Measurements from ENCODE around the gene TAAR6. TPM values are rescaled to one million over a fixed set of nuclear protein-coding genes. Genes with fewer than 3 reads are reported as not detected.

The TAAR6 gene
- total and polyA plus RNA-seq, 2 donors: not detected

DNA sequence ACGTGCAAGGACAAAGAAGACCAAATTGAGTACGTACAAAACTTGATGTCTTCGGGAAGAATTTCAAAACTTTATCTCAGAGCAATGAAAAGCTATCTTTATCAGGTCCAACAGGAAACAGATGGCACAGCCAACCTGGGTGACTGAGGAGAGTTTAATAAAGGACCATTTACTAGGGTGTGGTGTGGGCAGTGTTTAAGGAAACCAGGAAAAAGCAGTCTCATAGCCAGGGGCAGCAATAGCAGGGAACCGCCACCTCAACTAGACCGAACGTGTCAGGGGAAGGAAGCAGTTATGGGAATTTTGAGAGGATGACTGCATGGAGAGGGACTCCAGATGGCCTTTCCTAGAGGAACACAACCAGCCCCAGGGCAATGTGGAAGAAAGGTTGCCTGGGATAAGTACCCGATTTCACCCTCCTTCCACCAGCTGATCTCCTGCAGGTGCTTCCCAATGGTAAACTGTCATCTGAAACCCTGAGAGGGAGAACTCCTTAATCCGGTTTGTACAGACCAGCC lies 34.6 kb downstream of the TAAR6 start:
- Histone ChIP-seq H3K4me1 (ENCODE audit: insufficient read depth) (no peaks in the 10 kb centered on the region), H3K4me3 (ENCODE audit: low read depth, low read length) (no peak overlapping the region), H3K27ac (ENCODE audit: low read depth) (no peak overlapping the region), H3K36me3 (ENCODE audit: insufficient read depth) (no peaks in the 10 kb centered on the region)
- 73% methylated on average over 8 of the region's 8 CpGs for WGBS
- DNase-seq (ENCODE audit: extremely low spot score): no peak

DNA sequence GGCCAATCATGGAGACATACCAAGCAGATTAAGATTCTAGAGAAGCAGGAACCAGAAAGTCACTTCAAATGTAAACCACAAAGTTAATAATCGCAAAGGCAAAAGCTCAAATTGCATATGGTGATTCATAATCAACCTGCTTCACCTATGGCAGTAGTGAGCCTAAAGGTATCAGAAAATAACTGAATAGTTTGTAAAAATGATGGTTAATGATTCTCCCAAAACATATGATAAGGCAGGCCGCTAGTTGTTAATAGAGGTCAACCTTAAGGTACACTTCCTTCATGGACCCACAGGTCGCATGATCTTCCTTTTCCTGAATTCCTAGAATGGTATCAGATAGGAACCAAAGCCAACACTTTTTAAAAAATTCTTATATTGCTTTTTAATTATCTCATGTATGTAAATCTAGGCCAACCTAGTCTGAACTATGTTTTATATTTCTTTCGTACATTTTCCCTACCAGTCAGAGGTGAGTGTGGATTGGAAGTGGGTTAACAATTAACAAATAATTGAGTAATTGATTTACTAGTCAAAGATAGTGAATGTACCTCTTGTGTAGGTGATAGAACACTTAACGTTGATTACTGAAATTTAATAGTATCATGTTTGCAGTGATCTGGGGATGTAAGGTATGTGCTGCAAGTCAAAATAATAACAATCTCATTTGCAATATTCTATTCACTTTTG lies 37.6 kb downstream of the TAAR6 start:
- Histone ChIP-seq H3K4me1 (ENCODE audit: insufficient read depth) (no peaks in the 10 kb centered on the region), H3K36me3 (ENCODE audit: insufficient read depth) (no peaks in the 10 kb centered on the region), H3K27ac (ENCODE audit: low read depth) (no peak overlapping the region), H3K4me3 (ENCODE audit: low read depth, low read length) (no peak overlapping the region)
- DNase-seq (ENCODE audit: extremely low spot score): no peak
- WGBS: 88% methylated on average over 5 of the region's 5 CpGs

DNA sequence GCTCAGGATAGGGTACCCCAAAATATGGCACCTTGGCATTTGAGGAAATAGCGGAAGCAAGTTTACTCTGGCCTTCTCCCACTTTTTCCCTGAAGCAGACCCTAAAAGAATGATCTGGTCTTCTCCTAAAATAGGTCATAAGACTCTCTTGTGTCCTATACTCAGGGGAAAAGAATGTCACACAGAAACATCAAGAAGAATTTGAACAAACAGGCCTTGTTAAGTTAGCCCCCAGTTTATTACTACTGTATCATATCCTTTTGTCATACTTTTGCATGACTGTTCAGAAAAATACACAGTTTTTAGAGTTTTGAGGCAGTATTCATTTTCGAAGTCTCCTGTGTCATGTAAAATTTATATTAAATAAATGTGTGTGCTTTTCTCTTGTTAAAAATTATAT lies 41.5 kb downstream of the TAAR6 start:
- no peaks in the 10 kb centered on the region for H3K4me1 ChIP-seq (ENCODE audit: insufficient read depth)
- 87% methylated on average over 2 of the region's 2 CpGs for WGBS
- no peak overlapping the region for H3K27ac ChIP-seq (ENCODE audit: low read depth)
- DNase-seq (ENCODE audit: extremely low spot score): no peak
- H3K4me3 ChIP-seq (ENCODE audit: low read depth, low read length): no peak overlapping the region
- no peaks in the 10 kb centered on the region for H3K36me3 ChIP-seq (ENCODE audit: insufficient read depth)

DNA sequence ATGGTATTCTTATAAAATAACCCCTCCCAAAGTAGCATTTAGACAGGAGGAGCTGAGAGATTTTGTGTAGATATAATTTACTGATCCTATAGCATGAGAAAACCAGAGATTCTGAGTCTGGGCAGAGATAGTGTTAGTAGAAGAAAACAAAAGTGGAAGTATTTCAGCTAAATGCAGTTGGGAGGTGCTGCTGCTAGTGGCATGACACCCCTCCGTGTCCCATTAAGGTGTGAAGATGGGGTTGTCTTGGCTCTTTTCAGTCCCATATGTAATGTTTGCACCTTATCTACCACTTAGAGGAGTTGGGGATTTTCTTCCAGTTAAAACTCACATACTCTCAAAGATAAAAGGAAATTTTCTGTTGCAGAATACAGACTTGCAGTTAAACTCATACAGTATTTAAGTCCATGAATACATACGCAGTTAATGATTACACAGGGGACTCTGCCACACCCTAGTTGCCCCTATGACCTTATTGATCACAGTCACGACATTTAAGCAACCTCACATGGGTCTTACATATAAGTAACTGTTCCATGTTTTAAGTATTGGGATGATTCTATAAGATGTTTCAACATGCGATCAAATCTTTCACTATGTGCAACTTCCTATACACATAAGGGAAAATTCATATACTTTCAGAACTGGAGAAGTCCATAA lies 42.5 kb downstream of the TAAR6 start:
- H3K36me3 ChIP-seq (ENCODE audit: insufficient read depth): no peaks in the 10 kb centered on the region
- no peaks in the 10 kb centered on the region for H3K4me1 ChIP-seq (ENCODE audit: insufficient read depth)
- no peak overlapping the region for H3K27ac ChIP-seq (ENCODE audit: low read depth)
- no peak for DNase-seq (ENCODE audit: extremely low spot score)
- WGBS: 51% methylated on average over 4 of the region's 4 CpGs
- H3K4me3 ChIP-seq (ENCODE audit: low read depth, low read length): no peak overlapping the region

DNA sequence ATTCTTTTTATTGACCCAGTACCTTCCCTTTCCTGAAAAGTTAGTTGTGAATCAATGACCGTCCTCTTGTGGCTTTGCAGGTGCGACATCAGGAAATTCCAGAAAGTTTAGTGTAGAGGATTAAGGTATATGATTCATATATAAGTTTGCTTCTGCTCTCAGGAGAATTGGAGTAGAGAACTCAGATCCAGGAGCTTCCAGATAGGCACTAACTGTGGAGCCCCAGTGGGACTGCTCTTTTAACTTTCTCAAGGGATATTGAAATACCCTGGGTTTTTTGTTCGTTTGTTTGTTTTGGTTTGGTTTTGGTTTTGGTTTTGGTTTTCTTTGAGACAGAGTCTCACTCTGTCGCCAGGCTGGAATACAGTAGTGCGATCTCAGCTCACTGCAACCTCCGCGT lies 44.4 kb downstream of the TAAR6 start:
- DNase-seq (ENCODE audit: extremely low spot score): no peak
- Histone ChIP-seq H3K4me1 (ENCODE audit: insufficient read depth) (no peaks in the 10 kb centered on the region), H3K4me3 (ENCODE audit: low read depth, low read length) (no peak overlapping the region), H3K27ac (ENCODE audit: low read depth) (no peak overlapping the region), H3K36me3 (ENCODE audit: insufficient read depth) (no peaks in the 10 kb centered on the region)
- 84% methylated on average over 6 of the region's 7 CpGs for WGBS

DNA sequence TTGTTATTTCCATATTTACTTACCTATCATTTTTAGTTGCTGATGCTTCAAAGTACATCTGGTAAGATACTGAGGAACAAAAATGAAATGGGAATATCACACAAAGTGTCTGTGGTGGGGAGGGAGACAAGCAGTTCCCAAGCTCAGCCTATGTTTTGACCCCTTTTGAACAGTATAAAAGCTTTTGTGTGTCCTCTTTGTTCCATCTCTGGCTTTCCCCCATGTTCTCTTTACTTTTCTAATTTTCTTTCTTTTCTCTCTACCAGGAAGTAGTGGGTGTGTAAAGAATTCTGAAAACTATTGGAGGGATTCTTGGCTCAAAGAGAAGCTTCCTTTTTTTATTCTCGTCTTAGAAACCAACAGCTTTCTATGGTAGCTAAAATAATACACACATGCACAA lies 46.6 kb downstream of the TAAR6 start:
- Histone ChIP-seq H3K27ac (ENCODE audit: low read depth) (no peak overlapping the region), H3K4me1 (ENCODE audit: insufficient read depth) (no peaks in the 10 kb centered on the region), H3K36me3 (ENCODE audit: insufficient read depth) (no peaks in the 10 kb centered on the region), H3K4me3 (ENCODE audit: low read depth, low read length) (no peak overlapping the region)
- no peak for DNase-seq (ENCODE audit: extremely low spot score)
- 47% methylated on average over 1 of the region's 1 CpG for WGBS

Small RNA genes within 50 kb of the gene (small RNA-seq; reads per million reads assigned to genes)
- gene TAAR7P: not detected

Other genes with a start within 250 kb of the TAAR6 start
- 123 TPM for gene MOXD1, start 168.8 kb upstream of the TAAR6 start, total RNA-seq
- gene MOXD1, start 168.8 kb upstream of the TAAR6 start, polyA plus RNA-seq: 22.4 TPM
- gene STX7, start 57.2 kb upstream of the TAAR6 start, total RNA-seq: 41.1 TPM
- 39.7 TPM for gene STX7, start 57.2 kb upstream of the TAAR6 start, polyA plus RNA-seq
- not detected for gene TAAR9, start 32.0 kb upstream of the TAAR6 start, total RNA-seq
- gene TAAR9, start 32.0 kb upstream of the TAAR6 start, polyA plus RNA-seq: not detected
- not detected for gene TAAR8, start 17.6 kb upstream of the TAAR6 start, total RNA-seq
- not detected for gene TAAR8, start 17.6 kb upstream of the TAAR6 start, polyA plus RNA-seq
- gene TAAR5, start 19.4 kb downstream of the TAAR6 start, total RNA-seq: not detected
- gene TAAR5, start 19.4 kb downstream of the TAAR6 start, polyA plus RNA-seq: not detected
- not detected for gene TAAR2, start 54.0 kb downstream of the TAAR6 start, total RNA-seq
- gene TAAR2, start 54.0 kb downstream of the TAAR6 start, polyA plus RNA-seq: not detected
- not detected for gene TAAR1, start 88.9 kb downstream of the TAAR6 start, total RNA-seq
- gene TAAR1, start 88.9 kb downstream of the TAAR6 start, polyA plus RNA-seq: not detected
- 0.63 TPM for gene VNN1, start 143.7 kb downstream of the TAAR6 start, total RNA-seq
- gene VNN1, start 143.7 kb downstream of the TAAR6 start, polyA plus RNA-seq: 0.68 TPM
- 5.4 TPM for gene VNN2, start 187.6 kb downstream of the TAAR6 start, total RNA-seq
- gene VNN2, start 187.6 kb downstream of the TAAR6 start, polyA plus RNA-seq: 0.86 TPM
- gene SLC18B1, start 228.3 kb downstream of the TAAR6 start, total RNA-seq: 17.7 TPM
- gene SLC18B1, start 228.3 kb downstream of the TAAR6 start, polyA plus RNA-seq: 5.2 TPM
- 951 TPM for gene RPS12, start 244.2 kb downstream of the TAAR6 start, total RNA-seq
- gene RPS12, start 244.2 kb downstream of the TAAR6 start, polyA plus RNA-seq: 3,073 TPM

All from urinary bladder (tissue), 4 donors.